GM21717 (cell line): ENCODE data around the gene TMEM9.

Source experiments
- ATAC-seq: cut with Tn5 transposase; IDR thresholded peaks from one replicate; pipeline ENCODE4 v1.9.1; 2021; ENCODE audit warnings: mild to moderate bottlenecking, moderate library complexity; ENCODE audit not compliant: unreplicated experiment

TMEM9 gene

GRCh38 chr1:201111156-201111555 is 43.1 kb downstream of the TMEM9 start:
- ATAC-seq = no peak

DNA sequence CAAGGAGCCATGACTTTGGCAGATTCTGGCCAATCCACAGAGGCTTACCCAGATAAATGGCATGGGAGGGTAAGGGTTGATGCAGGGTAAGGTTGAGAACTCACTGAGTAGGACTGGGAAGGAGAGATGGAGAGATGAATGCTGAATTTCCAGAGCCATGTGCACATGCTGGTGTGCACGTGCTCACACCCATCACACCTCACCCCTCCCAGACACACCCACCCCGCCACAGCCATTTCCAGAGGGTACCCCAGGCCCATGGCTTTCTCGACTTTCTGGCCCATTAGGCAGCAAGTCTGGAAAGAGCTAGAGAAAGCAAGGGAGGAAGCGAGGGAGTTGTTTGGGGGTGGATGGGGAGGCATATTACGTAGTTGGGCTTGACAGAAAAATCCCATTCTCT is 43.7 kb downstream of the TMEM9 start:
- ATAC-seq = no peak

DNA sequence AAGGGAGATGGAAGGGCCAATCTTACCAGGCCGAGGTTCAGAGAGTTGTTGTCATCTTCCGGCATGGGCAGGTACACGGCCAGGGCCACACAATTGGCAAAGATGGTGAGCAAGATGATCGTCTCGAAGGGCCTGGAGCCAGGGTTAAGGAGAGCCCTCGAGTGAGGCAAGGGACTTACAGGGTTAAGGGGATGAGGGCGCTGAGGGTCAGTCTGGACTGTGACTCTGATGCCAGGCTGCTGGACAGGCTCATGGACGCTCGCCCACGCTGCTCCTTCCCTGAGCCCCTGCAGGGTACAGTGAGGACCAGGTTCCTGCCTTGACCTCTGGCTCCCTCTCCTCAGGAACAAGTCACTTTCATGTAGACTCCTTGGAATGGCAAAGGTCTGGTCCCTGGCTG is 44.1 kb downstream of the TMEM9 start:
- ATAC-seq = no peak

DNA sequence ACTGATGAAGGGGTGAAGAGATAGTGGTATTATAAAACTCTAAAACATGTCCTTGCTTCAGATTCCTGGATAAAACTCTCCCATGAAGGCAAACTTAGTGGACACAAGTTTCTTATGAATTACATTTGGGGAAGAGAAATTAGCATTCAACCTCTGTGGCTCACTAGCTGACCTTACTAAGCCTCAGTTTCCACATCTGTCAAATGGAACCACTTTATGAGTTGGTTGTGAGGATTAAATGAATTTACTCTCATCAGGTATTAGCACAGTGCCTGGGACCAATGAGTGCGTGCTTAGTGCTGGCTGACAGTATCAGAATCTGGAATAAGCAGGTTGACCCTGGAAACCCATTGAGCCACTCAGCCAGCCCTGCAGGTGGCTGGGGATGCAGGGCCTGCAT is 44.6 kb downstream of the TMEM9 start:
- ATAC-seq = no peak

DNA sequence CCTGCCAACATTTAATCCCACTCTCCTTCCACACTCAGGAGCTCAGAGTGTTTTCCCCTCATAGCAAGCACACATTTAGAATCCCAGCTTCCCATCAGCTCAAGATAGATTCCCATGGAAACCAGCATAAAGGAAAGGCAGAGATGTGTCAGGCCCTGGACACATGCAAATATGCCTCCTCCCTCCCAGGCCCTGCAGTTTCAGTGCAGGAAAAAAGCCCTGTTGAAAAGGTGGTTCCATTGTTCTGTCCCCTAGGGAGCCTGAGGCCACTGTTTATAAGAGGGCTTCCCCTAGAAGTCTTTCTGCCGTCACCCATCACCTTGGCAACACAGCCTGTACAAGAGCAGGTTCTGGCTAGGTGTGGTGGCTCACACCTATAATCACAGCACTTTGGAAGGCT is 45.7 kb downstream of the TMEM9 start:
- no peak for ATAC-seq

DNA sequence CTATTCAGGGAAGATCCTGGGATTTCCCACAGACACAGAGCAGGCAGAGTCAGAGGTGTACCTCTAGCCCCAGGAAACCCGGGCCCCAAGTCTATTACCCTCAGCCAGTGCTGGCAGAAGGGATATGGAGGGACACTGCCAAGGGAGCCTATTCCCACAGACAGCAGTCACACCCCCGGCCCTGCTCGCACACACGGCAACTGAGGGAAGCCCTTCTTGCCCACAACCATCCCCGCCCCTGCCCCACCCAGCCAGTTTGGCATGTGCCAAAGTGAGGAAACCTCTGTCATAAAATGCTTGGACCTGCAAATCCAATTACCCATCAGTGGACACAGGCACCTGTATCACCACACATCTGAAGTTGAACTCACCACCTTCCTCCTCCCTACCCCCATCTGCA is 48.6 kb downstream of the TMEM9 start:
- ATAC-seq = no peak

GRCh38 chr1:201104141-201104540 is 50.1 kb downstream of the TMEM9 start:
- no peak for ATAC-seq

- no peak for ATAC-seq
Measured at GRCh38 chr1:201103666-201104065, 50.6 kb downstream of the TMEM9 start.

GRCh38 chr1:201100169-201100930 is 53.9 kb downstream of the TMEM9 start:
- ATAC-seq = no peak

- ATAC-seq = no peak
Measured at GRCh38 chr1:201098992-201099677, 55.1 kb downstream of the TMEM9 start.

DNA sequence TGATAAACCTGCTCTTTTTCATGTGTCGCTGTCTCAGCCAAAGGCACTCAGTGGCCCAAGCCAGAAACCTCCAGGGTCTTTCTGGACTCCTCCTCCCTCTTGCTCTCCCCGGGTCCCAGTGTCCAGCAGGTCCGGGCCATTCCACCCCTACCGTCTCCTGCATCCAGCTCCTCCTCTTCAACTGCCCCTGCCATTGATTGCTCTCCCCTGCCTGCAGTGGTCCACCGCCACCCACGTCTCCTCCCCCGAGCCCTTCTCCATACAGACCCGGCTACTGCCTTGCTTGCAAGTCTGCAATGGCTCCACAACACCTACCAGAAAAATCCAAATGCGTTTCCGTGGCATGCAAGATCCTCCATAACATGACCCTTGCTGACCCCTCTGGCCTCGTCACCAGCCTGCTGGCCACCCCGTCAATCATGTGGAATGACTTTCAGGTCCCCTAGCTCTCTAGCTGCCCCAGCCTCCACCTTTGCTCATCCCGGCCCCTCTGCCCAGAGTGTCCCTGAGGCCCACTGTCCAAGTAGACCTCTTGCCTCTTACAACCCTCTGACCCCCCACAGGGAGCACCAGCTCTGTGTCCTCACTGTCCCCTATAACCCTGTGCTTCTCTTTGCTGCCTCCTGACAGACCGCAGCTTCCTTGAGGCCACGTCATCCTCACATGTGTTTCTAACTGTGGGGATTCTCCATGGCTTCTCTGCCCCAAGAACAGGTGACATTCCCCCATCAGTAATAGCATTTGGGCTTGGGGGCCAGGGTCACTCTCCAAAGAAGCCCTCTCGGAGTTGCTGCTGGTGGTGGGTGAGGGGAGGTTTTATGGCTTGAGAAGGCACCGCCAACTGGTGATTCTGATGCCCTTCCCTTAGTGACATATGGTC is 57.1 kb downstream of the TMEM9 start:
- no peak for ATAC-seq

- no peak for ATAC-seq
Measured at GRCh38 chr1:201096041-201096461, 58.2 kb downstream of the TMEM9 start.

- no peak for ATAC-seq
Measured at GRCh38 chr1:201095581-201095980, 58.7 kb downstream of the TMEM9 start.

DNA sequence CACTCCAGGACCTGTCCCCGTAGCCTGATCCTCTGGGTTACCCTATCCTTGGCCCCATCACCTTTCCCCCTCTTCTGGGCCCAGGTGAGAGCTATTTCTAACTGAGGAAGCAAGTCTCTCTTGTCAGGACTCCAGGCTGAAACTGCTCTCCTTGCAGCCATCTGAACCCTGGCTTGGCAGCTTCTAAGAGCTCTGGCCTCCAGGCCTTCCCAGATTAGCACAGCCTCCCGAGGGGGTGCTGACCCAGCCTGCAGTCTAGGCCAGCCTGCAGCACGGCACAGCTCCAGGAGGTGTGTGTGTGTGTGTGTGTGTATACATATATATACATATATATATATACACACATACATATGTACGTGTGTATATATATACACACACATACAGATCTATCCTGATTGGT is 59.4 kb downstream of the TMEM9 start:
- ATAC-seq = no peak

DNA sequence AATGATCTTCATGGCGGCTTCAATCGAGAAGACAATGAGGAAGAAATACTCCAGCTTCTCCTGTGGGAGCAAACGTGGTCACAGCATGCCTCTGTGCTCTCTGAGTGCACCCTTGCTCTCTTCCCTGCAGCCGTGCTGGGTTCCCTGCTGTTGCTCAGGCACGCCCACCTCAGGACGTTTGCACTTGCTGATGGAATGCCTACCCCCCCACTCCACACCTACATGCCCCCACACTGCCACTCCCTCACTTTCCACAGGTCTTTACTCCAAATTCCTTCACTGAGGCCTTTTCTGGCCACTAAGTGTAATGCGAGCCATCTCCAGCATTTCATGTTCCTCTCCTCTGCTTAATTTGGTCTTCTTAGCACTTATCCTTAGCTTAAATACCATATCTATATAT is 60.3 kb downstream of the TMEM9 start:
- ATAC-seq = no peak

DNA sequence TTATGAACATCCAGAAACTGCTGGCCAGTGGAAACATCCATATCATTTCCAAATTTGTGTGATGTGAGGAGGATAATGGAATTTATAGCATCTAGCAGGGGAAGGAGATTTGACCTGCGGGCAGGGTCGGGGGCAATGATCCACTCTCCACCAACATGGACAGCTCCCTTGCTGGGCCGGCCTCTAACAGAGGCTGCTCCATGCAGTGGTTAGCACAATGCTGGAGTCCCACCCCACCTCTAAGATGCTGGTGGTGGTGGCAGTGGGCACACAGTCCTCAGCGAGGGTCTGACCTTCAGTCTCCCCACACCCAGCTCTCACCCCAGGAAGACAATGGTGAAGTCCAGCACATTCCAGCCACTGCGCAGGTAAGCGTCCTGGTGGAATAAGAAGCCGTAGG is 60.7 kb downstream of the TMEM9 start:
- ATAC-seq = no peak

DNA sequence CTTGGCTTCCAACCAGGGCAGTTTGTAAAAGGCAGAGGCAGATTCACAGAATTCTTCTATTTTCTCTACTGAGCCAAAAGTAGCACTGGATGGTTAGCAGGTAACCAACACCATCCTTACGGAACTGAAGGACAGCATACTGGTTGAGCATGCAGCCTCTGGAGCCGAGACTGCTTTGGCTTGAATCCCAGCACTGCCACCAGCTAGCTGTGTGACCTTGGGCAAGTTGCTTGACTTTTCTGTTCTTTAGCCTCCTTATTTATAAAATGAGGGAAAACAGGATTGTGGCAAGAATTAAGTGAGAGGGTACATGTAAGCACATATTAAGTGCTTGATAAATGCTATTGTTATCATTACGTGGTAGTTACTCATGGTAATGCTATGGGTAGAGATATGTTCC is 61.5 kb downstream of the TMEM9 start:
- ATAC-seq = no peak

DNA sequence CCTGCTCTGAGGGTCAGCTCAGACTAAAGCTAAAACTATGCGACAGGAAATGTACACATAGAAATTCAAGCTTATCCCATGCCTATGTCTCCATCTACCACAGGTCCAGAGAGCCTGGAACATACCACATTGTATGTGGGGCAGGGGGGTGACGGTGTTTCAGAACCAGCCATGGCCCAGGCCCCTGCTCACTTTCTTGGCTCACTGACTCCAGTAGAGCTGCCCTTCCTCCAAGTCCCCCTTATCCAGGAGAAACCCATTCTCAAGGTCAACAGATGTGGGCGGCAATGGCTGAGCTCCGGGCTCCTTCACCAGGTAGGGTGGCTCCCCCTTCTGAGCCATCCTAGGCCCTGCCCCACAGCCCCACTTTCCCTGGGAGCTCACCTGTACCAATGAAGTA is 63.0 kb downstream of the TMEM9 start:
- ATAC-seq = no peak

- ATAC-seq = no peak
Measured at GRCh38 chr1:201090541-201090940, 63.7 kb downstream of the TMEM9 start.

DNA sequence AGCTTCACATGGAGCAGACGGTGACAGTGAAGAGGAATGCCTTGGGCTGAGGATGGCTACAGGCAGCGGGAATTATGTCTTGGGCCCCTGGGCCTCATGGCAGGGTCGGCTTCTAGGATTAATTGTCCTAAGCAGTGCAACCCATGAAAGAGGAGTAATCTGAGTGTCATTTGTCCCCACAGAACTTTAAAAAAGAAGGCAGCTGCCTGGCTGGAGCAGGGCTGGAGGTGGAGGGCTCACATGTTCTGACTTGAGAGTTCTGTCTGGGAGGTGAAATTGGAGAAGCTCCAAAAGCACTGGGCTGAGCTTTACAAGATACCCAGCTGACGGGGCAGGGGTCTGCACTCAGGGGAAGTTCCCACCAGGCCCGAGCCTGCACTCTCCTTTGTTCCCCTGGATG is 64.7 kb downstream of the TMEM9 start:
- ATAC-seq = no peak

DNA sequence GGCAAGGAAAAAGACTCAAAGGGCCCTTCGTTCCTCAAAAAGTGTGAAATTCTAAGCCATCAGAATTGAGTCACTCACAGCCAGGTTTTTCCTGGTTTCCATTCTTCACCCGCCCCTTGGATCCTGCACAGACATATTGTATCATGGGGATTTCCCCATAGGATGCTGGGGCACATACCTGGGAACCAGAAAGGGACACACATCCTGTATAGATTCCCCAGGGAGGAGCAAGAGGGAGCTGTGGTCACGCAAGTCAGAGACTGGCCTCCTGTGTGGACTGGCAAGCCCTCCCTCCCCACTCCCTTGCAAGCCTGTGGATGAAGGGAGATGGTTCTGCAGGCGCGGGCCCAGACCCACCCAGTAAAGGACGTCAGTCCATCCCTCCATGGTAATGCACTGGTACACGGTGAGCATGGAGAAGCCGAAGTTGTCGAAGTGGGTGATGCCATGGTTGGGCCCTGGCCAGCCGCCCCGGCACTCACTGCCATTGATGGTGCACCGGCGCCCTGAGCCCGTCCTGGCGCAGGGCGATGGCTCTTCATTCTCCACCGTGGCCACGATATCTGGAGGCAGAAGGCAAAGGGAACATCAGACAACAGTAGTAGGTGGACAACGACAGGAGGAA is 65.3 kb downstream of the TMEM9 start:
- ATAC-seq = no peak
